ENCODE measurements around the gene GABRQ. TPM values are rescaled to one million over a fixed set of nuclear protein-coding genes. Genes with fewer than 3 reads are reported as not detected.
A peak's percentile ranks its signal among the peaks of the same experiment; 100 is the strongest.
"Not testable (repeated sequence)": the region's sequence is repeated elsewhere in the genome, so short reads cannot be mapped to it uniquely, and the experiment has no call there.

Gene GABRQ
- total and polyA plus RNA-seq, 10 donors = 0.02 to 0.09 TPM; not detected in 8

GRCh38 chrX:152658302-152658701 is 20.6 kb downstream of the GABRQ start:
- no peak overlapping the region for H3K27ac ChIP-seq
- TF ChIP-seq, protein P1, sequence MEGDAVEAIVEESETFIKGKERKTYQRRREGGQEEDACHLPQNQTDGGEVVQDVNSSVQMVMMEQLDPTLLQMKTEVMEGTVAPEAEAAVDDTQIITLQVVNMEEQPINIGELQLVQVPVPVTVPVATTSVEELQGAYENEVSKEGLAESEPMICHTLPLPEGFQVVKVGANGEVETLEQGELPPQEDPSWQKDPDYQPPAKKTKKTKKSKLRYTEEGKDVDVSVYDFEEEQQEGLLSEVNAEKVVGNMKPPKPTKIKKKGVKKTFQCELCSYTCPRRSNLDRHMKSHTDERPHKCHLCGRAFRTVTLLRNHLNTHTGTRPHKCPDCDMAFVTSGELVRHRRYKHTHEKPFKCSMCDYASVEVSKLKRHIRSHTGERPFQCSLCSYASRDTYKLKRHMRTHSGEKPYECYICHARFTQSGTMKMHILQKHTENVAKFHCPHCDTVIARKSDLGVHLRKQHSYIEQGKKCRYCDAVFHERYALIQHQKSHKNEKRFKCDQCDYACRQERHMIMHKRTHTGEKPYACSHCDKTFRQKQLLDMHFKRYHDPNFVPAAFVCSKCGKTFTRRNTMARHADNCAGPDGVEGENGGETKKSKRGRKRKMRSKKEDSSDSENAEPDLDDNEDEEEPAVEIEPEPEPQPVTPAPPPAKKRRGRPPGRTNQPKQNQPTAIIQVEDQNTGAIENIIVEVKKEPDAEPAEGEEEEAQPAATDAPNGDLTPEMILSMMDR (IDR thresholded peaks at IDR 0.05 in 8 of 11, conservative IDR thresholded peaks at IDR 0.05 in 3 of 11) = no peak
- TF ChIP-seq POLR2A (IDR thresholded peaks at IDR 0.05) = no peak
- TF ChIP-seq POLR2AphosphoS5 (IDR thresholded peaks at IDR 0.05) = no peak
- H3K4me3 ChIP-seq = no peak overlapping the region
- H3K9me3 ChIP-seq = no peaks in the 10 kb centered on the region
- intact Hi-C loops (cut with DNase I; ENCODE audit: low total_unique reads) = no loop called here
- DNase-seq = no peak
- no peaks in the 10 kb centered on the region for H3K4me1 ChIP-seq
- H3K27me3 ChIP-seq (replicated peaks in 1 of 7) = peaks cover 0 to 19% (median 0%) of the 10 kb centered on the region in 7 donors
- whole genome bisulfite sequencing, 5 donors = 33 to 49% (median 43%) methylated on average over 2 of the region's 2 CpGs; no CpG with 5 or more reads in 1 of the 5 donors
- H3K36me3 ChIP-seq = no peaks in the 10 kb centered on the region

- WGBS, 5 donors = 44 to 83% (median 58%) methylated on average over 3 to 4 of the region's 4 CpGs
These were observed 25.4 kb downstream of the GABRQ start for GRCh38 chrX:152663086-152663485.

GRCh38 chrX:152674135-152674534 is 36.4 kb downstream of the GABRQ start:
- intact Hi-C loops (cut with DNase I; ENCODE audit: low total_unique reads) = no loop called here
- TF ChIP-seq, protein P1 (IDR thresholded peaks at IDR 0.05 in 8 of 11, conservative IDR thresholded peaks at IDR 0.05 in 3 of 11) = no peak
- TF ChIP-seq POLR2AphosphoS5 (IDR thresholded peaks at IDR 0.05) (no peak), POLR2A (IDR thresholded peaks at IDR 0.05) (no peak)
- 64 to 79% (median 72%) methylated on average over 2 of the region's 2 CpGs for WGBS, 5 donors

More at GRCh38 chrX:152663086-152663485, 25.4 kb downstream of the GABRQ start:
- Histone ChIP-seq H3K36me3 (no peaks in the 10 kb centered on the region), H3K9me3 (peaks cover 0 to 33% (median 5%) of the 10 kb centered on the region in 8 donors), H3K27me3 (replicated peaks in 1 of 7) (peaks cover 0 to 11% (median 0%) of the 10 kb centered on the region in 7 donors), H3K4me1 (no peaks in the 10 kb centered on the region), H3K27ac (no peak overlapping the region), H3K4me3 (no peak overlapping the region)
- TF ChIP-seq, protein P1 (IDR thresholded peaks at IDR 0.05 in 8 of 11, conservative IDR thresholded peaks at IDR 0.05 in 3 of 11) = no peak
- no peak for TF ChIP-seq POLR2AphosphoS5 (IDR thresholded peaks at IDR 0.05)
- TF ChIP-seq POLR2A (IDR thresholded peaks at IDR 0.05) = no peak
- intact Hi-C loops (cut with DNase I; ENCODE audit: low total_unique reads) = no loop called here
- no peak for DNase-seq

DNA sequence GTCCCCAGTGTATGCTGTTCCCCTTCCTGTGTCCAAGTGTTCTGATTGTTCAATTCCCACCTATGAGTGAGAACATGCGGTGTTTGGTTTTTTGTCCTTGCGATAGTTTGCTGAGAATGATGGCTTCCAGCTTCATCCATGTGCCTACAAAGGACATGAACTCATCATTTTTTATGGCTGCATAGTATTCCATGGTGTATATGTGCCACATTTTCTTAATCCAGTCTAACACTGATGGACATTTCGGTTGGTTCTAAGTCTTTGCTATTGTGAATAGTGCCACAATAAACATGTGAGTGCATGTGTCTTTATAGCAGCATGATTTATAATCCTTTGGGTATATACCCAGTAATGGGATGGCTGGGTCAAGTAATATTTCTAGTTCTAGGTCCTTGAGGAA is 37.0 kb downstream of the GABRQ start:
- 84 to 97% (median 86%) methylated on average over 3 of the region's 3 CpGs for WGBS, 5 donors
- intact Hi-C loops (cut with DNase I; ENCODE audit: low total_unique reads); H3K36me3 ChIP-seq; H3K4me3 ChIP-seq; H3K4me1 ChIP-seq; H3K27ac ChIP-seq; DNase-seq; H3K27me3 ChIP-seq (replicated peaks in 1 of 7): not testable (repeated sequence)
- peaks cover 0 to 14% (median 0%) of the 10 kb centered on the region in 8 donors for H3K9me3 ChIP-seq

More at GRCh38 chrX:152674135-152674534, 36.4 kb downstream of the GABRQ start:
- H3K27ac ChIP-seq = no peak overlapping the region
- peaks cover 0 to 7% (median 0%) of the 10 kb centered on the region in 7 donors for H3K27me3 ChIP-seq (replicated peaks in 1 of 7)
- H3K4me3 ChIP-seq = no peak overlapping the region
- no peak for DNase-seq
- H3K36me3 ChIP-seq = no peaks in the 10 kb centered on the region
- H3K9me3 ChIP-seq = peaks cover 0 to 14% (median 0%) of the 10 kb centered on the region in 8 donors
- H3K4me1 ChIP-seq = no peaks in the 10 kb centered on the region

GRCh38 chrX:152681012-152681411 is 43.3 kb downstream of the GABRQ start:
- no CpG with 5 or more reads among the region's 3 CpGs for WGBS, 5 donors
- H3K9me3 ChIP-seq; H3K4me1 ChIP-seq; intact Hi-C loops (cut with DNase I; ENCODE audit: low total_unique reads); H3K27me3 ChIP-seq (replicated peaks in 1 of 7); H3K27ac ChIP-seq; DNase-seq; H3K36me3 ChIP-seq; H3K4me3 ChIP-seq: not testable (repeated sequence)

GRCh38 chrX:152697952-152698931 is 60.5 kb downstream of the GABRQ start, which contains the start of gene MAGEA3:
Gene MAGEA3 (plus strand): TSS chrX:152698794. CDS start chrX:152700833, 2,039 bp downstream.
- H3K36me3 ChIP-seq; H3K4me3 ChIP-seq; intact Hi-C loops (cut with DNase I; ENCODE audit: low total_unique reads); DNase-seq; H3K27me3 ChIP-seq (replicated peaks in 1 of 7); H3K27ac ChIP-seq; H3K9me3 ChIP-seq; H3K4me1 ChIP-seq: not testable (repeated sequence)
- WGBS, 5 donors = 67 to 91% (median 75%) methylated on average over 2 to 4 of the region's 34 CpGs; no CpG with 5 or more reads in 2 of the 5 donors

DNA sequence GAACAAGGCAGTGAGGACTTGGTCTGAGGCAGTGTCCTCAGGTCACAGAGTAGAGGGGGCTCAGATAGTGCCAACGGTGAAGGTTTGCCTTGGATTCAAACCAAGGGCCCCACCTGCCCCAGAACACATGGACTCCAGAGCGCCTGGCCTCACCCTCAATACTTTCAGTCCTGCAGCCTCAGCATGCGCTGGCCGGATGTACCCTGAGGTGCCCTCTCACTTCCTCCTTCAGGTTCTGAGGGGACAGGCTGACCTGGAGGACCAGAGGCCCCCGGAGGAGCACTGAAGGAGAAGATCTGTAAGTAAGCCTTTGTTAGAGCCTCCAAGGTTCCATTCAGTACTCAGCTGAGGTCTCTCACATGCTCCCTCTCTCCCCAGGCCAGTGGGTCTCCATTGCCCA is 62.7 kb downstream of the GABRQ start:
- H3K27ac ChIP-seq; H3K4me1 ChIP-seq; H3K9me3 ChIP-seq; H3K27me3 ChIP-seq (replicated peaks in 1 of 7); H3K36me3 ChIP-seq; intact Hi-C loops (cut with DNase I; ENCODE audit: low total_unique reads); H3K4me3 ChIP-seq: not testable (repeated sequence)
- peak; percentile 71 for DNase-seq
- WGBS, 5 donors = 78 to 91% (median 86%) methylated on average over 1 to 4 of the region's 5 CpGs; no CpG with 5 or more reads in 1 of the 5 donors

All from spleen (tissue), 11 donors.